ENCODE results near the gene TRIM59.
A peak's percentile ranks its signal among the peaks of the same experiment; 100 is the strongest.

TRIM59 gene

GRCh38 chr3:160402221-160403027 is 47.2 kb downstream of the TRIM59 start:
- no peak for DNase-seq

- no peak for DNase-seq
These were observed 48.1 kb downstream of the TRIM59 start for GRCh38 chr3:160401291-160402095.

- DNase-seq = peak in 1 of 4 experiments; percentile 5
These were observed 48.9 kb downstream of the TRIM59 start for GRCh38 chr3:160400702-160401150.

GRCh38 chr3:160400030-160400701 is 49.4 kb downstream of the TRIM59 start:
- DNase-seq = peak in 1 of 4 experiments; percentile 10

GRCh38 chr3:160399125-160400029 is 50.2 kb downstream of the TRIM59 start, which contains the start of the genes IFT80 and SMC4:
Gene IFT80 (minus strand): TSS chr3:160399225. CDS start chr3:160384600, 14,625 bp downstream.
Gene SMC4 (plus strand): TSS chr3:160399650. CDS start chr3:160400827, 1,177 bp downstream.
- peak; percentile 76 to 89 (median 89) for DNase-seq

GRCh38 chr3:160398820-160399124 is 50.8 kb downstream of the TRIM59 start:
- no peak for DNase-seq

GRCh38 chr3:160395297-160395696 is 54.3 kb downstream of the TRIM59 start:
- DNase-seq = no peak

- DNase-seq = no peak
These were observed 55.6 kb downstream of the TRIM59 start for GRCh38 chr3:160394009-160394392.

- DNase-seq = no peak
These were observed 56.1 kb downstream of the TRIM59 start for GRCh38 chr3:160393346-160394008.

GRCh38 chr3:160392798-160393197 is 56.8 kb downstream of the TRIM59 start:
- no peak for DNase-seq

GRCh38 chr3:160390565-160391138 is 58.9 kb downstream of the TRIM59 start:
- DNase-seq = no peak

Data from activated CD4-positive, CD25-positive, alpha-beta regulatory T cell (primary cell).